ENCODE results near the gene TRAF4.
"Not testable (repeated sequence)": the region's sequence is repeated elsewhere in the genome, so short reads cannot be mapped to it uniquely, and the experiment has no call there.

TRAF4 gene

DNA sequence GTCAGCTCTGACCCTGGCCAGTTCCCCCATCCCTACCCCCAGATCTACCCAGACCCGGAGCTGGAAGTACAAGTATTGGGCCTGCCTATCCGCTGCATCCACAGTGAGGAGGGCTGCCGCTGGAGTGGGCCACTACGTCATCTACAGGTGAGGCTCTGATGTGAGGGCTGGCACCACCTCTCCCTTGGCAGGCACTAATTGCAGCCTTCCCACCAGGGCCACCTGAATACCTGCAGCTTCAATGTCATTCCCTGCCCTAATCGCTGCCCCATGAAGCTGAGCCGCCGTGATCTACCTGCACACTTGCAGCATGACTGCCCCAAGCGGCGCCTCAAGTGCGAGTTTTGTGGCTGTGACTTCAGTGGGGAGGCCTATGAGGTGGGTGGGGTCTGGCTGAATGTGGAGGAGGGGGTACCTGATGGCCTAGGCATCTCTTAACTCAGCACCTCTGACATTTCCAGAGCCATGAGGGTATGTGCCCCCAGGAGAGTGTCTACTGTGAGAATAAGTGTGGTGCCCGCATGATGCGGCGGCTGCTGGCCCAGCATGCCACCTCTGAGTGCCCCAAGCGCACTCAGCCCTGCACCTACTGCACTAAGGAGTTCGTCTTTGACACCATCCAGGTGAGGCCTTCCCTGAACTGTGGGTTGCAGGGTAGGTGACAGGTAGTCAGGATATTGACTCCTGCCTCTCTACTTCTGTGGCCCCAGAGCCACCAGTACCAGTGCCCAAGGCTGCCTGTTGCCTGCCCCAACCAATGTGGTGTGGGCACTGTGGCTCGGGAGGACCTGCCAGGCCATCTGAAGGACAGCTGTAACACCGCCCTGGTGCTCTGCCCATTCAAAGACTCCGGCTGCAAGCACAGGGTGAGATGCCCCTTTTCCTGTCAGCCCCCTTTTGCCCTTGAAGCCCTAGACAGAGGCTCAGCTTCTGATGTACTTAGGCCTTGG, 4.3 kb downstream of the TRAF4 start:
- DNase-seq (ENCODE audit: low spot score), result no peak

GRCh38 chr17:28748852-28749515, 5.2 kb downstream of the TRAF4 start:
- no peak for DNase-seq (ENCODE audit: low spot score)

DNA sequence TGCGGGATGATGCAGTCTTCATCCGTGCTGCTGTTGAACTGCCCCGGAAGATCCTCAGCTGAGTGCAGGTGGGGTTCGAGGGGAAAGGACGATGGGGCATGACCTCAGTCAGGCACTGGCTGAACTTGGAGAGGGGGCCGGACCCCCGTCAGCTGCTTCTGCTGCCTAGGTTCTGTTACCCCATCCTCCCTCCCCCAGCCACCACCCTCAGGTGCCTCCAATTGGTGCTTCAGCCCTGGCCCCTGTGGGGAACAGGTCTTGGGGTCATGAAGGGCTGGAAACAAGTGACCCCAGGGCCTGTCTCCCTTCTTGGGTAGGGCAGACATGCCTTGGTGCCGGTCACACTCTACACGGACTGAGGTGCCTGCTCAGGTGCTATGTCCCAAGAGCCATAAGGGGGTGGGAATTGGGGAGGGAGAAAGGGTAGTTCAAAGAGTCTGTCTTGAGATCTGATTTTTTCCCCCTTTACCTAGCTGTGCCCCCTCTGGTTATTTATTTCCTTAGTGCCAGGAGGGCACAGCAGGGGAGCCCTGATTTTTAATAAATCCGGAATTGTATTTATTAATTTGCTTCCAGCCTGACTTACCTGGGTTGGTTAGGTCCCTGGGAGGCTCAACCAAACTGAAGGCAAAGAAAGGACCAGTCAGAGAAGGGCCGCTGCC, 5.8 kb downstream of the TRAF4 start:
- no peak for DNase-seq (ENCODE audit: low spot score)

DNA sequence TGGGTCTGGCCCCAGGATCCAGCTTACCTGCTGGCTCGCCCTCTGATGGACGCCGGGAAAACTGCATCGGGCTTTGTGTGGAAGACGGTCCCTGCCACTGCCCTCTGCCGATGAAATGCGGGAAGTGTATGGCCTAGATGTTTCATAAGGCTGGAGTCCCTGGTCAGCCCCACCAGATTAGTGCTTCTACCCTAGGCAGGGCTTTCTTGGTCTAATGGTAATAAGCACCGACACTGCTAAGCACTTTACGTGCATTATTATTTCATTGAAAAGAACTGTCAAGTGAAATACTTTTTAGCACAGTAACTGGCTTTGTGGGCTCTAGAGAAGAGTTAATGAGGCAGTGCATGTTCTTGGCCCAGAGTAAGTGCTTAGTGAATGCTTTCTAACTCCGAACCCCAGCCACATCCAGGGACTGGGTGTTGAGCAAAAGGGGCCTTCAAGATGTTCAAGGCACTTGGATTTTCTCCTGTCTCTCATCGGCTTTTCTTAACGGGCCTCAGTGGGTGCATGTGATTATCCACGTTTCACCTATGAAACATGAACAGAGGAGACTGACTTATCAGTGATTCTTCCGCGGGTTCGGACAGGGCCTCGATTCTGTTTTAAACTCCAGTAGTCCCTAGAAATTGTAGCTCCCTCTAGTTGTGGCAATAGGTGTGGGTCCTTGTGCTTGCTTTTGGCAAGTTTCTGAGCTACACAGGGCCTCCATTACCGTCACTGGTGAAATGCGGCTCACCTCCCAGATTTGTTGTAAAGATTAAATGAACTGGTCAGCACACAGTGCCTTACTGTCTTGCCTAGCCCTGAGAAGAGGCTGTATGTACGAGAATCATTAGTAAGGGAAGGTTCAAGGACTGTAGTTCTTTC, 6.6 kb downstream of the TRAF4 start:
- DNase-seq (ENCODE audit: low spot score), result peak; percentile 93

DNA sequence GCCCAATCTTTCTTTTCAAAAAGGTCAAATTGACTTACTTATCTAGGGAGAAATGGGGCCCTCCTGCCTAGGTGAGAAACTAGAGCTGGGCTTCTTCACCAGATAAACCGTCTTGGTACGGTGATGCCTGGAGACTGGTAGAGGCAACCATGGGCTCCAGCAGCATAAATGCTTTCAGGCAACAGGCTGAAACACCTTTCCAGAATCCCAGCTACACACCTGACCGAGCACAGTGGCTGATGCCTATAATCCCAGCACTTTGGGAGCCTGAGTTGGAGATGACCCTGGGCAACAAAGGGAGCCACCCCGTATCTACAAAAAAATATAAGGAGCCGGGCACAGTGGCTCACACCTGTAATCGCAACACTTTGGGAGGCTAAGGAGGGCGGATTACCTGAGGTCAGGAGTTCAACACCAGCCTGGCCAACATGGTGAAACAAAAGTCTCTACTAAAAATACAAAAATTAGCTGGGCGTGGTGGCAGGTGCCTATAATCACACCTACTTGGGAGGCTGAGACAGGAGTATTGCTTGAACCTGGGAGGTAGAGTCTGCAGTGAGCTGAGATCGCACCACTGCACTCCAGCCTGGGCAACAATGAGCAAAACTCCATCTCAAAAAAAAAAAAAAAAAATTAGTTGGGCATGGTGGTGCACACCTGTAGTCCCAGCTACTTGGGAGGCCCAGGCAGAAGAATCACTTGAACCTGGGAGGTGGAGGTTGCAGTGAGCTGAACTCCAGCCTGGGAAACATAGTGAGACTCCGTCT, 8.0 kb downstream of the TRAF4 start:
- DNase-seq (ENCODE audit: low spot score), result no peak

DNA sequence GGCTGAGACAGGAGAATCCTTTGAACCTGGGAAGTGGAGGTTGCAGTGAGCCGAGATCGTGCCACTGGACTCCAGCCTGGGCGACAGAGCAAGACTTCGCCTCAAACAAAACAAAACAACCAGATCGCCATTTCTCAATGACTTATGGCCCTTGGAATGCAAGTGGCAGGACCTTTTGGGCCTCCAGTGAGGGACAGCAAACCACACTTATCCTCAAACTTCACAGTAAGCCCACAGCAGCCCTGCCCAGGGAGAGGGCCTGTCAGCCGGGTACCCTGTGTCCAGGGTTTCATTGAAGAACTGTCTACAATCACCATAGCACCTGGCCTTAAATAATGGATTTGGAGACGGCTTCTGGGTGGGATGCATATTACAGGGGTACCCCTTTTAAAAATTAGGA, 11.7 kb downstream of the TRAF4 start:
- DNase-seq (ENCODE audit: low spot score), result peak; percentile 74

DNA sequence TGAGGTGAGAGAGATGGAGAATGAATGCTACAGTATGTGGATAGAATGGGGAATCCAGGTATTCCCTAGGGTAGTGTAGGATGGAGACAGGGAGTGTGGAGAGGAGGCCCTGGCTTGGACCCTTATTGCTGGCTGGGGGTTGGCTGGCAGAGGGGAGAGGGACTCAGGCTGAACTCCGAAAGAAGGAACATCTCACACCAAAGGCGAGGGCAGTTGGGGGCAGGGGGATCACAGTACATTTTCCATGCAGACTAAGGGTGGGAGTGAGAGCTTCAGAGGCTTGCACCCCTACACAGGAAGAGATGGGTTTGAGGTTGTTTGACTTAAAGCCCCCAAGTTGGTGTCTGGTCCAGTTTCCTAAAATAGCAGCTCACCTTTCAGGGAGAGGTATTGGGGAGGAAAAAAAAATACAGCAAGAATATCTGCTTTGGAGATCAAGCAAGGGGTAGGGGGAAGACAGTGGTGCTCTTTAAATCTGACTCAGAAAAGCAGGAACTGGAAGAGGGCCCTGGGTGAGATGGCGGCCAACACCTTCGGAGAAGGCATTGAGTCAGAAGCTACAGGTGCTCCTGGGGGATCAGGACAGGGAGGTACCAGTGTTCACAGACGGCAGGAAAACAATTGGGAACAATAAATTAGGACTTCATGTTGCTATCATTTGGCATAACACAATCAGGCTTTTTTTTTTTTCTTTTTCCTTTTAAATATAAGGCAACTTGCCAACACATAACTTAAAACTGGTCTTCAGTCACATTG, 12.4 kb downstream of the TRAF4 start:
- DNase-seq (ENCODE audit: low spot score), result no peak

- no peak for DNase-seq (ENCODE audit: low spot score)
These were observed 14.8 kb downstream of the TRAF4 start for GRCh38 chr17:28758411-28759121.

- DNase-seq (ENCODE audit: low spot score), result no peak
These were observed 15.6 kb downstream of the TRAF4 start for GRCh38 chr17:28759256-28759865.

DNA sequence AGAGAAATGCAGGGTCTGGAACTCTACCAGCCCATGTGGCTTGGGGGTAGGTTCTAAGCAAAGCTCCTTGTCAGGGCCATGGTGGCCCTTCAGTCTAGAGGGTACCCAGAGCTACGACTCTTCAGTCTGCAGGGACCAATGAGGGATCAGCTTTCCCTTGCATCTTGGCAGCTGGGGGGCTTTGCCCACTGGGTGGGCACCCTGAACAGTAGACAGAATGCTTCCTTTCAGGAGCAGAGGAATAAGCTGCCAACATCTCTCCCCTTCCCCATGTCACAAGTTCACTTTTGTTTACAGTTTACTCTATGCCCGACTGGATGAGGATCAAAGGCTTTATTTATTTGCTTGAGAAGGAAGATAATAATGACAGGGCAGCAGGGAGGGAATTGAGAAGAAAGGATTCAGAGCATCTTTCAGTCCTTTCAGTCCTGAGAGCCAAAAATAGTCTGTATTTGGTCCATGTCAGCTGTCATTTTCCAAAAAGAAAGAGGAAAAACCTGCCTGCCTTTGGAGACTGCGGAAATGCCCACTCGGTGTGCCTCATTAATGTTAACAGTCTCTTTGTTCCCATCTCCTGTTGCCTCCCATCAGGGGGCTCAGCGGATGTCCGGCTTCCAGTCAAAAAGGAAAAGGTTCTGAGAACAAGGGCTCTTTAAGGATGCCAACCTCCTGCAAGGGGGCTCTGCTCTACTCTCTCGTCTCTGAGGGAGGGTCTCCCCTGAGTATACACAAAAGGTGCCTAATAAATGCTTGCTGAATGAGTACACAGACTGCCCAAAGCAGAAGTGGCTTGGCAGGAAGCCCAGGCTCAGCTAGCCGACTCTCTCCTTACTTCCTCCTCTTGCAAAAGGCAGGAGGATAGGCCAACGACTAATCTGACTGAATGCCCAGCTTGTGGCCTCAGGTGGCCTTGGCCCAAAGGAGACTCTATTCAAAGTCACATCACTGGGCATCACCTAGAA, 17.1 kb downstream of the TRAF4 start:
- peak; percentile 78 for DNase-seq (ENCODE audit: low spot score)

GRCh38 chr17:28763137-28763799, 19.5 kb downstream of the TRAF4 start:
- no peak for DNase-seq (ENCODE audit: low spot score)

- peak; percentile 74 for DNase-seq (ENCODE audit: low spot score)
These were observed 20.0 kb downstream of the TRAF4 start for GRCh38 chr17:28763804-28764266.

- no peak for DNase-seq (ENCODE audit: low spot score)
These were observed 21.2 kb downstream of the TRAF4 start for GRCh38 chr17:28765038-28765437.

GRCh38 chr17:28773736-28774135, 29.9 kb downstream of the TRAF4 start:
- DNase-seq (ENCODE audit: low spot score), result no peak

- no peak for DNase-seq (ENCODE audit: low spot score)
These were observed 30.4 kb downstream of the TRAF4 start for GRCh38 chr17:28774206-28774605.

- DNase-seq (ENCODE audit: low spot score), result no peak
These were observed 33.4 kb downstream of the TRAF4 start for GRCh38 chr17:28777178-28777577.

- not testable (repeated sequence) for DNase-seq (ENCODE audit: low spot score)
These were observed 35.8 kb downstream of the TRAF4 start for GRCh38 chr17:28779601-28780000.
